CD14-positive monocyte (primary cell): ENCODE measurements around the gene TSNAX. TPM values are rescaled to one million over a fixed set of nuclear protein-coding genes. Genes with fewer than 3 reads are reported as not detected.
A peak's percentile ranks its signal among the peaks of the same experiment; 100 is the strongest.

Experiments used
- DNase-seq, 3 donors: peaks; one replicate each; pipeline ENCODE4 v3.0.0-alpha.2; 2011 to 2022
- H2AFZ ChIP-seq: 2 replicates; pipeline ENCODE4 v1.6.0; 2012; ENCODE audit warnings: mild to moderate bottlenecking, low read depth, low read length, inconsistent platforms; ENCODE audit not compliant: insufficient read depth, poor library complexity, severe bottlenecking
- H3K27ac ChIP-seq, 2 donors: 1 replicate in 1 of 2; 2 replicates in 1 of 2; pipeline ENCODE4 v1.5.1; 2012 to 2013; ENCODE audit warnings: low read length in 2 of 2, control low read depth in 1 of 2, inconsistent platforms in 1 of 2, low read depth in 1 of 2, mild to moderate bottlenecking in 1 of 2
- H3K27me3 ChIP-seq, 2 donors: one replicate each; pipeline versions ENCODE4 v1.6.0 to v1.6.1; 2011 to 2013; ENCODE audit warnings: low read length in 2 of 2; ENCODE audit not compliant: control insufficient read depth in 2 of 2, insufficient read depth in 2 of 2
- H3K36me3 ChIP-seq, 2 donors: replicated peaks in 1 of 2; 1 replicate in 1 of 2; 2 replicates in 1 of 2; pipeline versions ENCODE4 v1.5.1 to v1.6.1; 2012 to 2013; ENCODE audit warnings: low read length in 2 of 2, control low read depth in 1 of 2, inconsistent platforms in 1 of 2, mild to moderate bottlenecking in 1 of 2; ENCODE audit not compliant: insufficient read depth in 2 of 2, control insufficient read depth in 1 of 2
- H3K4me1 ChIP-seq, 2 donors: 1 replicate in 1 of 2; 2 replicates in 1 of 2; pipeline versions ENCODE4 v1.5.1 to v1.6.1; 2012 to 2013; ENCODE audit warnings: low read length in 2 of 2, control low read depth in 1 of 2, inconsistent platforms in 1 of 2, mild to moderate bottlenecking in 1 of 2, moderate library complexity in 1 of 2; ENCODE audit not compliant: insufficient read depth in 2 of 2, control insufficient read depth in 1 of 2
- H3K4me2 ChIP-seq: replicated peaks from 2 replicates; pipeline ENCODE3; 2012; ENCODE audit warnings: low read length, moderate library complexity, mild to moderate bottlenecking; ENCODE audit not compliant: poor library complexity, severe bottlenecking; ENCODE audit errors: extremely low read depth
- H3K4me3 ChIP-seq, 3 experiments: fragments of 200-600 bp in 1 of 3; sonication (generic) in 1 of 3; replicated peaks in 1 of 3; 1 replicate in 2 of 3; 2 replicates in 1 of 3; pipeline ENCODE4 v1.5.1; 2011 to 2013; ENCODE audit warnings: low read length in 3 of 3, mild to moderate bottlenecking in 3 of 3, control low read depth in 2 of 3, low read depth in 2 of 3, inconsistent platforms in 1 of 3, moderate library complexity in 1 of 3
- H3K79me2 ChIP-seq: 2 replicates; pipeline ENCODE4 v1.6.0; 2012; ENCODE audit warnings: mild to moderate bottlenecking, control low read depth, inconsistent platforms, low read length, moderate library complexity; ENCODE audit not compliant: insufficient read depth
- H3K9ac ChIP-seq: 2 replicates; pipeline ENCODE4 v1.6.0; 2017; ENCODE audit warnings: low read length, mild to moderate bottlenecking; ENCODE audit not compliant: insufficient read depth, poor library complexity, severe bottlenecking
- H3K9me3 ChIP-seq, 2 donors: replicated peaks in 1 of 2; 1 replicate in 1 of 2; 2 replicates in 1 of 2; pipeline versions ENCODE4 v1.5.1 to v1.6.1; 2012 to 2013; ENCODE audit warnings: low read length in 2 of 2, control low read depth in 1 of 2; ENCODE audit not compliant: control insufficient read depth in 1 of 2, insufficient read depth in 1 of 2
- H4K20me1 ChIP-seq: 2 replicates; pipeline ENCODE4 v1.6.0; 2012; ENCODE audit warnings: mild to moderate bottlenecking, low read length, control low read depth, moderate library complexity; ENCODE audit not compliant: insufficient read depth
- H3K27ac Mint-ChIP-seq, 7 donors: one replicate each; pipeline ENCODE4 v1.8.0; 2020; ENCODE audit warnings: mild to moderate bottlenecking in 7 of 7, mixed read lengths in 7 of 7, moderate library complexity in 6 of 7, inconsistent platforms in 2 of 7
- H3K27me3 Mint-ChIP-seq, 3 donors: one replicate each; pipeline ENCODE4 v1.8.0; 2021 to 2022; ENCODE audit warnings: low read depth in 3 of 3, mild to moderate bottlenecking in 3 of 3, mixed read lengths in 3 of 3, moderate library complexity in 3 of 3, inconsistent platforms in 1 of 3
- H3K36me3 Mint-ChIP-seq, 2 donors: one replicate each; pipeline ENCODE4 v1.8.0; 2020; ENCODE audit warnings: mixed read lengths in 2 of 2, inconsistent platforms in 1 of 2, mild to moderate bottlenecking in 1 of 2
- H3K4me1 Mint-ChIP-seq: one replicate; pipeline ENCODE4 v1.8.0; 2020; ENCODE audit warnings: mild to moderate bottlenecking, mixed read lengths
- H3K4me3 Mint-ChIP-seq, 2 donors: one replicate each; pipeline ENCODE4 v1.8.0; 2020; ENCODE audit warnings: mild to moderate bottlenecking in 2 of 2, mixed read lengths in 2 of 2, moderate library complexity in 1 of 2
- H3K9me3 Mint-ChIP-seq, 7 donors: one replicate each; pipeline ENCODE4 v1.8.0; 2020 to 2022; ENCODE audit warnings: mixed read lengths in 7 of 7, mild to moderate bottlenecking in 6 of 7, moderate library complexity in 6 of 7, inconsistent platforms in 2 of 7
- WGBS: methylation state at CpG from one replicate; pipeline ENCODE4 v1.1.5; 2013; ENCODE audit warnings: missing lambda C conversion rate; ENCODE audit not compliant: insufficient coverage; 5-methylcytosine and 5-hydroxymethylcytosine counted together
- intact Hi-C, 2 donors: fragments of 100-400 bp; cut with micrococcal nuclease; formaldehyde crosslinking; loops; one replicate each; pipeline versions ENCODE4 v1.15.0 to v1.15.1; 2023
- polyA plus RNA-seq, 3 donors: library from polyadenylated mRNA; depleted of rRNA in 1 of 3; unstranded in 2 of 3; stranded (reverse) in 1 of 3; fragments of 300-500 nt in 2 of 3; fragments of >200 nt in 1 of 3; fragmentation: Illumina TruSeq in 2 of 3; gene quantifications; 1 replicate in 2 of 3; 2 replicates in 1 of 3; pipeline ENCODE4 v1.2.3, GENCODE V29; 2012 to 2021
- TF ChIP-seq, protein P1 (sequence below): fragments of 200-600 bp; IDR thresholded peaks from one replicate; pipeline ENCODE4 v1.8.0; 2022; ENCODE audit warnings: antibody characterized with exemption, mild to moderate bottlenecking

The TSNAX gene
- polyA plus RNA-seq, 3 donors, result 15.6 to 86.9 (median 82.0) TPM

DNA sequence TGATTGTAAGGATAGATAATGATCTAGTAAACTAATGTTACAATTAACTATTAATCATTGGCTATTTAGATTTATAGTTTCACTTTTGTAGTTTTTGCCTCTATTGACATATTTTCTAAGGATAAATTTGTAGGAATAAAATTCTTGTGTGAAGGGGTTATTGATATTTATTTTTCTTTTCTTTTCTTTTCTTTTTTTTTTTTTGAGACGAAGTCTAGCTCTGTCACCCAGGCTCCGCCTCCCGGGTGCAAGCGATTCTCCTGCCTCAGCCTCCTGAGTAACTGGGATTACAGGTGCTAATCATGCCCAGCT is 74.2 kb downstream of the TSNAX start:
- Histone ChIP-seq H3K4me2 (no peak overlapping the region), H4K20me1 (no peaks in the 10 kb centered on the region), H3K27ac (no peak overlapping the region), H3K27me3 (no peaks in the 10 kb centered on the region), H3K9ac (no peak overlapping the region), H3K9me3 (no peaks in the 10 kb centered on the region), H3K79me2 (no peaks in the 10 kb centered on the region), H2AFZ (no peak overlapping the region), H3K4me1 (peaks cover 29 to 32% of the 10 kb centered on the region in 2 donors), H3K36me3 (no peaks in the 10 kb centered on the region), H3K4me3 (no peak overlapping the region)
- Mint-ChIP-seq H3K27ac (no peak overlapping the region), H3K4me3 (no peak overlapping the region), H3K27me3 (peaks cover 0 to 4% (median 1%) of the 10 kb centered on the region in 3 donors), H3K9me3 (peaks cover 0 to 3% (median 0%) of the 10 kb centered on the region in 7 donors), H3K4me1 (peaks cover 30% of the 10 kb centered on the region), H3K36me3 (no peaks in the 10 kb centered on the region)
- no peak for DNase-seq
- intact Hi-C loops, result no loop called here
- no CpG with 5 or more reads among the region's 4 CpGs for WGBS
- TF ChIP-seq, protein P1, sequence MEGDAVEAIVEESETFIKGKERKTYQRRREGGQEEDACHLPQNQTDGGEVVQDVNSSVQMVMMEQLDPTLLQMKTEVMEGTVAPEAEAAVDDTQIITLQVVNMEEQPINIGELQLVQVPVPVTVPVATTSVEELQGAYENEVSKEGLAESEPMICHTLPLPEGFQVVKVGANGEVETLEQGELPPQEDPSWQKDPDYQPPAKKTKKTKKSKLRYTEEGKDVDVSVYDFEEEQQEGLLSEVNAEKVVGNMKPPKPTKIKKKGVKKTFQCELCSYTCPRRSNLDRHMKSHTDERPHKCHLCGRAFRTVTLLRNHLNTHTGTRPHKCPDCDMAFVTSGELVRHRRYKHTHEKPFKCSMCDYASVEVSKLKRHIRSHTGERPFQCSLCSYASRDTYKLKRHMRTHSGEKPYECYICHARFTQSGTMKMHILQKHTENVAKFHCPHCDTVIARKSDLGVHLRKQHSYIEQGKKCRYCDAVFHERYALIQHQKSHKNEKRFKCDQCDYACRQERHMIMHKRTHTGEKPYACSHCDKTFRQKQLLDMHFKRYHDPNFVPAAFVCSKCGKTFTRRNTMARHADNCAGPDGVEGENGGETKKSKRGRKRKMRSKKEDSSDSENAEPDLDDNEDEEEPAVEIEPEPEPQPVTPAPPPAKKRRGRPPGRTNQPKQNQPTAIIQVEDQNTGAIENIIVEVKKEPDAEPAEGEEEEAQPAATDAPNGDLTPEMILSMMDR, result no peak

DNA sequence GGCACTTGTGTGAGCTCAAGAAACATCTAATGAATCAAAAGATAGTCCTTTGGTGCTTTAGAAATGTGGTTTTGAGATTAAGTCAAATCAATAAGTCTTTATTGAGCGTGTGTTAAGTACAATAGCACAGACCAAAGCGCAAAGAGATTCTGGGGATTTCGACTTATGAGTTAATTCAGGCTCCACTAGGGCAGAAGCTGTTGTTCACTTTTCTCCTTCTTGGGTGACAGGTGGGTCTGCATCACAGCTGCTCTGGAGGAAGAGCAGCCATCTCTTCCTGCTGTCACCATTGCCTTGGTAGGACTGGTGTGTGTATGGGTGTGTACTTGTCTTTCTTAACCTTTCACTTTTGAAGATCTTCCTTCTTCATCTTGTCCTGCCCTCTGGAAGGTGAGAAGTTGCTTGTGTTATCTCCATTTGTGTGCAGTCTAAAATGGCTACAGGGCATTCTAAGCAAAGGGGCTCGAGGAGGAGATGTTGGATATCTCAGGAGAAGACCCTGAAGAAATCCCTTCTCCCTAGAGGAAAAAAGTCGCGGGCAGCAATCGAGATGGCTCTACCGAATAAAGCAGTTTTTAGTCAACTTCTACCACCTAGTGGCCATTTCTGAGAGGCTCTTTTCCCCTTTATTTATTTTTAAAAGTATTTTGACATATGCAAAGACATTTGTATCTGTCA is 75.3 kb downstream of the TSNAX start:
- H3K9ac ChIP-seq, result peak overlapping the region; percentile 50
- H3K4me2 ChIP-seq, result peak overlapping the region; percentile 74
- peak overlapping the region; percentile 70 to 95 (median 90) for H3K27ac Mint-ChIP-seq
- H3K79me2 ChIP-seq, result no peaks in the 10 kb centered on the region
- WGBS, result 88% methylated on average over 3 of the region's 8 CpGs
- peaks cover 29 to 34% of the 10 kb centered on the region in 2 donors for H3K4me1 ChIP-seq
- H3K9me3 ChIP-seq, result no peaks in the 10 kb centered on the region
- DNase-seq, result peak; percentile 38 to 70 (median 42)
- H2AFZ ChIP-seq, result peak overlapping the region; percentile 80
- H3K27me3 ChIP-seq, result no peaks in the 10 kb centered on the region
- no peaks in the 10 kb centered on the region for H3K36me3 ChIP-seq
- TF ChIP-seq, protein P1, result peak; percentile 83
- H3K27ac ChIP-seq, result peak overlapping the region in 1 of 2 donors; percentile 70
- peaks cover 0 to 4% (median 1%) of the 10 kb centered on the region in 3 donors for H3K27me3 Mint-ChIP-seq
- peak overlapping the region; percentile 91 to 97 for H3K4me3 Mint-ChIP-seq
- H3K4me1 Mint-ChIP-seq, result peaks cover 36% of the 10 kb centered on the region
- H4K20me1 ChIP-seq, result no peaks in the 10 kb centered on the region
- peak overlapping the region; percentile 34 to 98 (median 83) for H3K4me3 ChIP-seq
- no peaks in the 10 kb centered on the region for H3K36me3 Mint-ChIP-seq
- H3K9me3 Mint-ChIP-seq, result peaks cover 0 to 3% (median 0%) of the 10 kb centered on the region in 7 donors
- intact Hi-C loops, result no loop called here
